GM19455 (cell line): ENCODE data around the gene CEP170.
"Not testable (repeated sequence)": the region's sequence is repeated elsewhere in the genome, so short reads cannot be mapped to it uniquely, and the experiment has no call there.

ENCODE experiments used
- ATAC-seq: cut with Tn5 transposase; IDR thresholded peaks from one replicate; pipeline ENCODE4 v1.9.1; 2021; ENCODE audit not compliant: unreplicated experiment

Gene CEP170

GRCh38 chr1:243236604-243237252 lies 18.4 kb downstream of the CEP170 start:
- no peak for ATAC-seq

- ATAC-seq = no peak
Observed at GRCh38 chr1:243234978-243235647, 20.0 kb downstream of the CEP170 start.

GRCh38 chr1:243233908-243234307 lies 21.2 kb downstream of the CEP170 start:
- ATAC-seq = no peak

GRCh38 chr1:243230914-243231313 lies 24.2 kb downstream of the CEP170 start:
- no peak for ATAC-seq

GRCh38 chr1:243229526-243229925 lies 25.6 kb downstream of the CEP170 start:
- no peak for ATAC-seq

GRCh38 chr1:243227622-243228021 lies 27.5 kb downstream of the CEP170 start:
- ATAC-seq = no peak

- no peak for ATAC-seq
Observed at GRCh38 chr1:243218059-243218458, 37.0 kb downstream of the CEP170 start.

GRCh38 chr1:243217349-243217748 lies 37.7 kb downstream of the CEP170 start:
- no peak for ATAC-seq

- ATAC-seq = no peak
Observed at GRCh38 chr1:243216741-243217140, 38.3 kb downstream of the CEP170 start.

GRCh38 chr1:243215276-243215875 lies 39.7 kb downstream of the CEP170 start:
- ATAC-seq = not testable (repeated sequence)

- no peak for ATAC-seq
Observed at GRCh38 chr1:243213045-243213787, 41.9 kb downstream of the CEP170 start.

GRCh38 chr1:243211984-243212383 lies 43.1 kb downstream of the CEP170 start:
- ATAC-seq = not testable (repeated sequence)

- ATAC-seq = not testable (repeated sequence)
Observed at GRCh38 chr1:243205026-243205501, 50.0 kb downstream of the CEP170 start.

- not testable (repeated sequence) for ATAC-seq
Observed at GRCh38 chr1:243204336-243204735, 50.7 kb downstream of the CEP170 start.

- ATAC-seq = not testable (repeated sequence)
Observed at GRCh38 chr1:243203196-243203595, 51.9 kb downstream of the CEP170 start.

- not testable (repeated sequence) for ATAC-seq
Observed at GRCh38 chr1:243201316-243201715, 53.8 kb downstream of the CEP170 start.

- not testable (repeated sequence) for ATAC-seq
Observed at GRCh38 chr1:243197524-243197923, 57.6 kb downstream of the CEP170 start.

GRCh38 chr1:243193330-243193729 lies 61.8 kb downstream of the CEP170 start:
- not testable (repeated sequence) for ATAC-seq

GRCh38 chr1:243186201-243186995 lies 68.7 kb downstream of the CEP170 start:
- not testable (repeated sequence) for ATAC-seq

GRCh38 chr1:243184787-243185186 lies 70.3 kb downstream of the CEP170 start:
- not testable (repeated sequence) for ATAC-seq
